SKM-1 treated with dmso at 0.1 percent for 144 hours (cell line): ENCODE measurements around the gene ZKSCAN1.

Experiments used
- DNase-seq: peaks from one replicate; lab custom pipeline; 2025; ENCODE audit not compliant: unreplicated experiment; lab: John Stamatoyannopoulos, UW

Gene ZKSCAN1

DNA sequence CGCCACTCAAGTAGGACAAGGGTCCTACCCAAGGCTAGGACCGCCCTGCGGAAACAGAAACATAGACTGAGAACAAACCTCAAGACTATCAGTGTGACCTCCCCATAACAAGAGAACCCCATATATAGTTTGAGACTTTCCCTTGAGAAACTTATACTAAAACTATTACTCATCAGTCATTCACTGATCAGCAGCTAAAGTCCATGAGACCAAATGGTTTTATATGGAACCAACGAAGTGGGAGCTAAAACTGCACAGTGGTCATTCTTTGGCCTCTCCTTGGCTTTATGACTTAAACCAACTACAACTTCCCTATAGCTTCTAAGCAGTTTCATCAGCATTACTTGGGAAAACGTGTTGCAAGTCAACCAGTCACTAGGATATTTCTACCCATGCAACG lies 20.5 kb downstream of the ZKSCAN1 start:
- DNase-seq = no peak

DNA sequence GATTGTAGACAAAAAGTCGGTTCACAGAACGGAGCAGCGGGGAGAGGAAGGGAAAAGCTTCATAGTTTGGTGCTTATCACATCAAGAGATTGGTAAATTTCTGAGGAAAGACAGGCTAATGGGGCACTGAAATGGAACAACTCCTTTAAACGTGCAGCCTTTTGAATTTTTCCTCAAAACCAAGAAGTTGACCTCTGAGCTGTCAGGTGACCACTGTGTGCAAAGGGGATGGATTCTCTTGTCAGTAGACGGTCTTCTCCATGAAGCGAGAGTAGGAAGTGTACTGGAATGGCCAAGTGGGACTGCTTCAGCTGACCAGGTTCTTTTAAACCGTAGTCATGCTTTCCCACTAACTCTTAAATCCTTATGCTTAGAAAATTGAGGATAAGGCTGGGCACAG lies 22.9 kb downstream of the ZKSCAN1 start:
- no peak for DNase-seq

GRCh38 chr7:100040575-100040974 lies 25.2 kb downstream of the ZKSCAN1 start:
- no peak for DNase-seq

- DNase-seq = no peak
Measured at GRCh38 chr7:100044718-100045117, 29.3 kb downstream of the ZKSCAN1 start.

- no peak for DNase-seq
Measured at GRCh38 chr7:100048680-100049079, 33.3 kb downstream of the ZKSCAN1 start.

DNA sequence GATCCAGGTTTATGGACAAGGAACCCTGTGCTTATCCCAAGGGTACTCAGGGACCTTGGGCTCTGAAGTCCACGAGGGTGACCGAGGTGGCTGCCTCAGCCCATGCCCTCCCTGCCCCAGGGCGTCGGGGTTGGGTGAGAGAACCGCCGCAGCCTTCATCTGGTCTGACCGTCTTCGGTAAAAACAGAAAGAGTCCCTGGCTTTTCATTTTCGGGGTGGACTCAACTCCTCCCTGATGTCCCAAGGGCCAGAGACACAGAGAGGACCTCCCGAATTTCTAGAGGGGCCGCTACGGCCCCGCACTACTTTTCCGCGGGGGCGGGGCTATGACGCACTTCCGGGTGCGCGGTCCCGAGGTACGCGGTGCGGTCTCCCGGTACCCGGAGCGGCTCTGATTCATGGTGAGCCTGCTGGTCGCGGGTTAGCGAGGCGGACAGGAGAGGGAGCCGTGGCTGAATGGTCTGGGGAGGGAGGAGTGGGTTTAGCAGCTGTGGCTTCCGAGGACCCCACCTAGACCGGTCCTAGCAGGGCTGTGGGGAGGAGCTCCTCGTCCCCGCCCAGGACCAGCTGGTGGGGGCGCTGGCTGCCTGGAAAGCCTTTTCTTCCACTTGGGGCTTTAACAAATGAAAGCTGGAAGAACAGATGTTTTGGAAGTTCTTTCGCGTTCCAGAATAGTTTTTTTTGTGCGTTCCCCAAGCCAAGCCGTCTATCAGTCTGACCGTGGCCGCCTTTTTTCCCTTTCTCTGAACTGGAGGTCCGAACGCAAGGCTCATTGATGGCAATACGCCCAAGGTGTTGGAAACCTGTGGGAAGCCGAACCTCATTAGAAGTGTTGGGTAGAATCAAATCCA lies 34.3 kb downstream of the ZKSCAN1 start, which contains the start of gene ZSCAN21:
ZSCAN21 (plus strand) TSS at position 334 of the 851 bp plus-strand sequence. CDS start 7,233 bp downstream, outside the sequence.
- peak; percentile 30 for DNase-seq

GRCh38 chr7:100051611-100052010 lies 36.2 kb downstream of the ZKSCAN1 start:
- DNase-seq = no peak

- DNase-seq = peak; percentile 8
Measured at GRCh38 chr7:100053215-100053614, 37.8 kb downstream of the ZKSCAN1 start.

DNA sequence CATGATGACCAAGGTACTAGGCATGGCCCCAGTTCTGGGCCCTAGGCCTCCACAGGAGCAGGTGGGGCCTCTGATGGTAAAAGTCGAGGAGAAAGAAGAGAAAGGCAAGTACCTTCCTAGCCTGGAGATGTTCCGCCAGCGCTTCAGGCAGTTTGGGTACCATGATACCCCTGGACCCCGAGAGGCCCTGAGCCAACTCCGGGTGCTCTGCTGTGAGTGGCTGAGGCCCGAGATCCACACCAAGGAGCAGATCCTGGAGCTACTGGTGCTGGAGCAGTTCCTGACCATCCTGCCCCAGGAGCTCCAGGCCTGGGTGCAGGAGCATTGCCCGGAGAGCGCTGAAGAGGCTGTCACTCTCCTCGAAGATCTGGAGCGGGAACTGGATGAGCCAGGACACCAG lies 41.6 kb downstream of the ZKSCAN1 start:
- DNase-seq = no peak

DNA sequence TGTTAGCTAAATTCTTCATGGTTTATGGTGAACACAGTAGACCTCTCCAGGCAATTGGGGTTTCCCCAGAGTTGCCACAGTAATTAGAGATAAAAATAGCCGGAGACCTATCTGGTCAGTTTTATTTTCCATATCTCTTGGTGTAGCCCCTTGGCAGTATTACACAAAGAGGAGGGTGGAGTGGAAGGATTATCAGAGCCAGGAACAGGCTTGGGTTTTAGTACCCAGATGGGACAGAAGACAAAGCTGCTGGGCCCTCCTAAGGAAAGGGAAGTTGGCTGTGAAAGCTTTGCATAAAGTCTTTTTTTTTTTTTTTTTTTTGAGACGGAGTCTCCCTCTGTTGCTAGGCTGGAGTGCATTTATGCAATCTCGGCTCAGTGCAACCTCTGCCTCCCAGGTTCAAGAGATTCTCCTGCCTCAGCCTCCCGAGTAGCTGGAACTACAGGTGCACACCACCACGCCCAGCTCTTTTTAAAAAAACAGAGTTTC lies 43.9 kb downstream of the ZKSCAN1 start:
- DNase-seq = no peak

DNA sequence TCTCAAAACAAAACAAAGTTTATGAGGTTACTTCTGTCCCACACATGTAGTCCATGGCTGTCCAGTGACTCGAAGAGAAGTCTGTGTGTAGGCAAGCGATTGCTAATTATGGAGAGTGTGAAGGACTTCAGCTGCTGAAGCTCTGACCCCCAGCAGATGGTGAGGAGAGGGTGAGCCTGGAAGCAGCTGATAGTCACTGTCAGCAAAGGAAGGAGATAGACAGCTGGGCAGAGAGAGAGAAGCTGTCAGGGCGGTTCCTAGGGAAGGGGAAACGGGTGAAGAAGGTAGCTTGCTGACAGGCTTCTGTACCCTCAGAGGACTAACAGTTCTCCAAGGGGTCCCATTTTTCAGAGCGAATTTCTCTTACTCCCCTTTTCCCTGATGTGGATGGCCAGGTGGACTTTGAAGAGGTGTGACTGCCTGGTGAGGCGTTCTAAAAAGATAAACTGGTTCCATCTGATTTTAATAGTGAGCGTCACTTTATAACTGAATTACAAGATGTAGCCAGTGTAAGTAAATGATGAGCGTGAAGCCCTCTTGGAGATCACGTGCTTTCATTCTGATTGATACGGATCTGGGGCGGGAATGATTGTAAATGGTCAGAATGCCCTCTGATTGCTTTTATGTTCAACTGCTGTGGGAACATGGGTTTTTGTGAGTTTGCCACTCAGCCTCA lies 46.3 kb downstream of the ZKSCAN1 start:
- no peak for DNase-seq

- no peak for DNase-seq
Measured at GRCh38 chr7:100063376-100063775, 48.0 kb downstream of the ZKSCAN1 start.

GRCh38 chr7:100064162-100064561 lies 48.8 kb downstream of the ZKSCAN1 start:
- DNase-seq = no peak

- DNase-seq = no peak
Measured at GRCh38 chr7:100065452-100066186, 50.2 kb downstream of the ZKSCAN1 start.

DNA sequence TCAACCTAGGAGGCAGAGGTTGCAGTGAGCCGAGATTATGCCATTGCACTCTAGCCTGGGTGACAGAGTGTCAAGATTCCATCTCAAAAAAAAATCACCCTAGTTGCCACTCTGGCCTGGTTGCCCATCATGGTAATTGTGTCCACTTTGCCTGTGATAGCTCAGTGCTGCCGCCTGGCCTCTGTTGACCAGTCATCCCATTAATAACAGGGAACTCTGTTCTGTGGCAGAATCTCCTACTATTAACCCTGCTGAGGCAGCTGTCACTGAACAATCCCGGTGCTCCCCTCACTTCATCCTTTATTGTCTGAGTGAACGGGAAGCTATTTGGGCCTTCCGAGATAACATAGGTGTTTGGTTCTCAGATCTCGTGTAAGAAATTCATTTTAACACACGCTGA lies 51.6 kb downstream of the ZKSCAN1 start:
- no peak for DNase-seq

DNA sequence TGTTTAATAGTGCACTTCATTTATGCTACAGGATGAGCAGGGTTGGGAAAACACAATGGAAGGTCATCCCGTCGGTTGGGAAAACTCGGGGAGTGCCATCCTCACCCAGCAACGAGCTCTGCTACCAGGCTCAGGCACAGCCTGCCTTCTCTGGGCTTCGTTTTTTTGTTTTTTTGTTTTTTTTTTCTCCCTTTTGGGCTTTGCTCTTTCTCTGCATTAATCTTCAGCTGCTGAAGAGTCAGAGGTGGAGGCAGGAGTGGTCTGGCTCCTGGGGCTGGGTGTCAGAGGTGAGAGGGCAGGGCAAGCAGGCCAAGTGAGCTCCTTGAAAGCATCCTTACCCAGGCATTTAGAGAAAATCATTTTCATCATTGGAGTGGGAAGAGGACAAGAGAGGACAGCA lies 54.6 kb downstream of the ZKSCAN1 start:
- DNase-seq = no peak

DNA sequence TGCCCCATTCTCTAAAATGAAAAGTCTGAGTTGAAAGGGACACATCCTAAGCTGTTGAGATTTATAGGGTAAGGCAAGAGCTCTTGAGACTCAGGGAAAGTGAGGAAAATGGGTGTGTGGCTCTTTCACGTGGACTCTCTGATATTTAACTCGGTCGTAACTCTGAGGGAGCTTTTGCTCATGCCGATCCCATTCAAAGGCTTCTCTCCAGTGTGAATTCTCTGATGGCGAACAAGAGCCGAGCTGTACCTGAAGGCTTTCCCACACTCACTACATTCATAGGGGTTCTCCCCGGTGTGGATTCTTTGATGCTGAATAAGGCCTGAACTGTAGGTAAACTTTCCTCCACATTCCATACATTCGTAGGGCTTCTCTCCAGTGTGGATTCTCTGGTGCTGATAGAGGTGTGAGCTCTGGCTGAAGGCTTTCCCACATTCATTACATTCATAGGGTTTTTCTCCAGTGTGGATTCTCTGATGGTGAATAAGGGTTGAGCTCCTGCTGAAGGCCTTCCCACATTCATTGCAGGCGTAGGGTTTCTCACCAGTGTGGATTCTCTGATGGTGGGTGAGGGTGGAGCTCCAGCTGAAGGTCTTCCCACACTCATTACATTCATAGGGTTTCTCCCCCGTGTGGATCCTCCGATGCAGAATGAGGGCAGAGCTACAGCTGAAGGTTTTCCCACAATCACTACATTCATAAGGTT lies 55.8 kb downstream of the ZKSCAN1 start:
- no peak for DNase-seq

DNA sequence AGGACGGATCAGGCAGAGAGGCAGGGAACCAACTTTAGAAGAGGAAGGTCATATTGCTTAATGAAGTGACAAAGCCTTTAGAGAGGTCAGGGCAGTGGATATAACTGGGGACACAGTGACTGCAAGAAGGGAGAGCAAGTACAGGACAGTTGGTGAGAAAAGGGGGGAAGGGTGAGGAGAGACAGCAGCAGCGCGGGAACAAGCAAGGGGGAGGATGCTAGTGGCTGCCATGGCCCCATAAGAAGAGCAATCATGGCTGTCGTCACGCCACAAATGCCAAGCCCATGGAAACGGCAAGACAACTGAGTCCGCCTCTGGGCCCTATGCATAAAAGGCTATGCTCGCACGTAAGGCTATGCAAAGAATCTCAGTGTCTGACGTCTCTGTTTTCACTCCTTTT lies 57.1 kb downstream of the ZKSCAN1 start:
- DNase-seq = no peak

- no peak for DNase-seq
Measured at GRCh38 chr7:100074841-100075240, 59.4 kb downstream of the ZKSCAN1 start.

GRCh38 chr7:100075418-100075817 lies 60.0 kb downstream of the ZKSCAN1 start:
- no peak for DNase-seq

- no peak for DNase-seq
Measured at GRCh38 chr7:100077205-100077604, 61.8 kb downstream of the ZKSCAN1 start.
